GM23248 (cell line): ENCODE results near the gene MPHOSPH8. TPM values are rescaled to one million over a fixed set of nuclear protein-coding genes. Genes with fewer than 3 reads are reported as not detected.
A peak's percentile ranks its signal among the peaks of the same experiment; 100 is the strongest.

ENCODE experiments used
- DNase-seq: peaks from one replicate; pipeline ENCODE4 v3.0.0-alpha.2; 2015
- H2AFZ ChIP-seq: fragments of 200-600 bp; sonication (generic); 2 replicates; pipeline ENCODE4 v1.6.1; 2016; ENCODE audit warnings: antibody characterized with exemption
- H3F3A ChIP-seq: fragments of 200-600 bp; sonication (generic); 2 replicates; pipeline ENCODE4 v1.6.1; 2016; ENCODE audit warnings: mild to moderate bottlenecking, antibody characterized with exemption, mixed run types; ENCODE audit not compliant: insufficient read depth
- H3K27ac ChIP-seq: fragments of 200-600 bp; sonication (generic); 2 replicates; pipeline ENCODE4 v1.5.1; 2016; ENCODE audit warnings: mild to moderate bottlenecking
- H3K27me3 ChIP-seq: fragments of 200-600 bp; sonication (generic); replicated peaks from 2 replicates; pipeline ENCODE4 v1.6.1; 2016; ENCODE audit warnings: mild to moderate bottlenecking; ENCODE audit not compliant: insufficient read depth
- H3K36me3 ChIP-seq: fragments of 200-600 bp; sonication (generic); 2 replicates; pipeline ENCODE4 v1.6.1; 2016; ENCODE audit warnings: low read depth, mild to moderate bottlenecking
- H3K4me1 ChIP-seq: fragments of 200-600 bp; sonication (generic); 2 replicates; pipeline ENCODE4 v1.6.1; 2016; ENCODE audit warnings: mild to moderate bottlenecking; ENCODE audit not compliant: insufficient read depth
- H3K4me2 ChIP-seq: fragments of 200-600 bp; sonication (generic); one replicate; pipeline ENCODE4 v1.6.1; 2016; ENCODE audit warnings: mild to moderate bottlenecking; ENCODE audit not compliant: unreplicated experiment
- H3K4me3 ChIP-seq: fragments of 200-600 bp; sonication (generic); 2 replicates; pipeline ENCODE4 v1.5.1; 2016; ENCODE audit warnings: mild to moderate bottlenecking
- H3K79me2 ChIP-seq: fragments of 200-600 bp; sonication (generic); 2 replicates; pipeline ENCODE4 v1.6.1; 2016; ENCODE audit warnings: mild to moderate bottlenecking; ENCODE audit not compliant: insufficient read depth
- H3K9ac ChIP-seq: fragments of 200-600 bp; sonication (generic); 2 replicates; pipeline ENCODE4 v1.6.1; 2016; ENCODE audit warnings: mild to moderate bottlenecking
- H3K9me2 ChIP-seq: fragments of 200-600 bp; sonication (generic); 2 replicates; pipeline ENCODE4 v1.6.1; 2016; ENCODE audit warnings: mixed run types, mild to moderate bottlenecking, moderate library complexity; ENCODE audit not compliant: insufficient read depth
- H3K9me3 ChIP-seq: fragments of 200-600 bp; sonication (generic); one replicate; pipeline ENCODE4 v1.6.1; 2017; ENCODE audit warnings: low read depth
- H4K20me1 ChIP-seq: fragments of 200-600 bp; sonication (generic); 2 replicates; pipeline ENCODE4 v1.6.0; 2016; ENCODE audit not compliant: insufficient read depth
- EZH2 ChIP-seq: fragments of 200-600 bp; sonication (generic); IDR thresholded peaks from 2 replicates; pipeline ENCODE4 v1.6.1; 2018; ENCODE audit warnings: antibody characterized with exemption, mild to moderate bottlenecking; ENCODE audit not compliant: insufficient read depth, poor library complexity, severe bottlenecking
- EZH2phosphoT487 ChIP-seq: fragments of 200-600 bp; sonication (generic); IDR thresholded peaks from 2 replicates; pipeline ENCODE4 v1.6.1; 2018; ENCODE audit warnings: antibody characterized with exemption, moderate library complexity, mild to moderate bottlenecking, low read depth; ENCODE audit not compliant: insufficient read depth
- WGBS, 2 experiments: methylation state at CpG; one replicate each; pipeline ENCODE4 v1.1.6; 2015 to 2017; ENCODE audit warnings: low lambda C conversion rate in 2 of 2, low coverage in 1 of 2; ENCODE audit errors: missing lambda C conversion rate in 2 of 2; 5-methylcytosine and 5-hydroxymethylcytosine counted together
- in situ Hi-C: fragments of 300-500 bp; cut with MboI; formaldehyde crosslinking; loops from 2 replicates; pipeline ENCODE4 v1.15.0; 2020
- polyA plus RNA-seq: library from polyadenylated mRNA; unstranded; fragments of >200 nt; fragmentation: Nextera tagmentation; extraction: Ambion mirVana; gene quantifications from 2 replicates; pipeline ENCODE4 v1.2.1, GENCODE V29; 2016
- total RNA-seq: library from RNA; depleted of rRNA; stranded (reverse); fragments of >200 nt; shearing (Covaris generic); gene quantifications from 2 replicates; pipeline ENCODE4 v1.2.3, GENCODE V29; 2014

The MPHOSPH8 gene
- total and polyA plus RNA-seq, 2 experiments from 2014 or later, result 11.1 to 15.0 TPM

DNA sequence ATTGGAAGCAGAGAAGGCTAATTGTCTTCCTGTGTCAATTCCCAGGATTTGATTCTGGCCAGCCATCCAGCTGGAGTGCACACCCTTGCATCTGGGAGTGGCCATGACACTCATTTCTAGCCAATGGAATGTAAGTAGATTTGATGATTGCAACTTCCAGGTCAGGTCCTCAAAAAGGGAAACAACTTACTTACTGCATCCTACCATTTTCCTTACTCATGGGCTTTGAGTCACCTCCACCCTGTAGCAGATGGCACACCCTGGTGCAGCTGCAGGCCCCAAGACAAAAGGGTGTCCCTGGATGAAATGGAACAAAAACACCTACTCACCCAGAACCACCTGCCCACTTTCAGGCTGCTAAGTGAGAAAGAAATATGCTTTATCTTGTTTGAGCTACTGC, 27.3 kb upstream of the MPHOSPH8 start:
- peaks cover 27% of the 10 kb centered on the region; the same call in 1 of the 2 replicates for H3K79me2 ChIP-seq
- H3K9me2 ChIP-seq, result no peaks in the 10 kb centered on the region
- no peaks in the 10 kb centered on the region for H4K20me1 ChIP-seq
- no peak overlapping the region for H3K4me2 ChIP-seq
- H3F3A ChIP-seq, result no peaks in the 10 kb centered on the region
- H3K27me3 ChIP-seq, result no peaks in the 10 kb centered on the region
- no peak overlapping the region for H2AFZ ChIP-seq
- H3K4me3 ChIP-seq, result no peak overlapping the region
- peak; percentile 36 for DNase-seq
- TF ChIP-seq EZH2 (no peak), EZH2phosphoT487 (no peak)
- H3K9me3 ChIP-seq, result no peaks in the 10 kb centered on the region
- H3K27ac ChIP-seq, result no peak overlapping the region
- H3K9ac ChIP-seq, result no peak overlapping the region
- no peaks in the 10 kb centered on the region for H3K36me3 ChIP-seq
- in situ Hi-C loops, result no loop called here
- H3K4me1 ChIP-seq, result no peaks in the 10 kb centered on the region

GRCh38 chr13:19606737-19607136, 26.7 kb upstream of the MPHOSPH8 start:
- Histone ChIP-seq H3F3A (no peaks in the 10 kb centered on the region), H3K4me1 (no peaks in the 10 kb centered on the region), H3K9me2 (no peaks in the 10 kb centered on the region), H3K9ac (no peak overlapping the region), H3K4me2 (no peak overlapping the region), H3K36me3 (no peaks in the 10 kb centered on the region), H3K79me2 (peaks cover 27% of the 10 kb centered on the region; the same call in 1 of the 2 replicates), H3K27me3 (no peaks in the 10 kb centered on the region), H3K9me3 (no peaks in the 10 kb centered on the region), H3K27ac (no peak overlapping the region), H4K20me1 (no peaks in the 10 kb centered on the region), H2AFZ (no peak overlapping the region), H3K4me3 (no peak overlapping the region)
- DNase-seq, result no peak
- in situ Hi-C loops, result no loop called here
- WGBS, 2 experiments, result 96 to 97% methylated on average over 2 of the region's 2 CpGs
- TF ChIP-seq EZH2phosphoT487 (no peak), EZH2 (no peak)

GRCh38 chr13:19607523-19608078, 25.9 kb upstream of the MPHOSPH8 start:
- TF ChIP-seq EZH2 (no peak), EZH2phosphoT487 (no peak)
- no peak overlapping the region for H3K4me3 ChIP-seq
- no peaks in the 10 kb centered on the region for H3K27me3 ChIP-seq
- H3K79me2 ChIP-seq, result peaks cover 27% of the 10 kb centered on the region; the same call in 1 of the 2 replicates
- no peak overlapping the region for H2AFZ ChIP-seq
- H3F3A ChIP-seq, result no peaks in the 10 kb centered on the region
- no peak overlapping the region for H3K9ac ChIP-seq
- WGBS, 2 experiments, result 94 to 97% methylated on average over 10 of the region's 10 CpGs
- H3K4me2 ChIP-seq, result no peak overlapping the region
- no peak for DNase-seq
- H3K27ac ChIP-seq, result no peak overlapping the region
- in situ Hi-C loops, result no loop called here
- H3K4me1 ChIP-seq, result no peaks in the 10 kb centered on the region
- no peaks in the 10 kb centered on the region for H3K9me3 ChIP-seq
- no peaks in the 10 kb centered on the region for H3K36me3 ChIP-seq
- H4K20me1 ChIP-seq, result no peaks in the 10 kb centered on the region
- H3K9me2 ChIP-seq, result no peaks in the 10 kb centered on the region

- H3K9me3 ChIP-seq, result no peaks in the 10 kb centered on the region
- H3K4me1 ChIP-seq, result no peaks in the 10 kb centered on the region
- DNase-seq, result peak; percentile 54
- H3F3A ChIP-seq, result no peaks in the 10 kb centered on the region
- no peaks in the 10 kb centered on the region for H3K79me2 ChIP-seq
- no peaks in the 10 kb centered on the region for H4K20me1 ChIP-seq
- no peak overlapping the region for H3K4me3 ChIP-seq
- H3K27ac ChIP-seq, result no peak overlapping the region
- no peaks in the 10 kb centered on the region for H3K27me3 ChIP-seq
- H2AFZ ChIP-seq, result no peak overlapping the region
- no peak for TF ChIP-seq EZH2
- no peak for TF ChIP-seq EZH2phosphoT487
- H3K9ac ChIP-seq, result no peak overlapping the region
- no peaks in the 10 kb centered on the region for H3K36me3 ChIP-seq
- H3K4me2 ChIP-seq, result no peak overlapping the region
- H3K9me2 ChIP-seq, result no peaks in the 10 kb centered on the region
- in situ Hi-C loops, result no loop called here
- 74 to 83% methylated on average over 4 of the region's 4 CpGs for WGBS, 2 experiments
Measured at GRCh38 chr13:19618977-19619376, 14.5 kb upstream of the MPHOSPH8 start.

DNA sequence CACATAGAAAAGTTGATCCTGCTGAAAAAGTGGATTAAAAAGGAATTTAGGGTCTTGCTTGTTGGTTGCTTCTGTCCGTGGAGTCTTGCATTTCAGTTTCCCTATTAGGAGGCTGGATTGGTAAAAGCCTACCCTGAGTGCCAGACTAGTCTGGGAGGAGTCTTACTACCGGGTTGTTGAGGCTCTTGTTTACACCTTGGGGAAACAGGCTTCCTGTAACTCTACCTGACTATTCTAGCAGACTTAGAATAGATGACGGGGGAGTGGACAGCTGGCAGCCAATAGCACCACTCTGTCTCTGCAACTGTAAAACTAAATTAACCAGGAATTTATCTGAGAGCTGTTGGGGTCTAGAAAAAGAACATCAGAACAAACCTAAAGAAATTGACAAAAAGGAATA, 11.3 kb upstream of the MPHOSPH8 start:
- Histone ChIP-seq H3K36me3 (no peaks in the 10 kb centered on the region), H2AFZ (no peak overlapping the region), H3K9me2 (no peaks in the 10 kb centered on the region), H3K4me1 (no peaks in the 10 kb centered on the region), H3K9ac (no peak overlapping the region), H3F3A (no peaks in the 10 kb centered on the region), H3K27ac (no peak overlapping the region), H3K4me2 (no peak overlapping the region), H3K27me3 (no peaks in the 10 kb centered on the region), H3K9me3 (no peaks in the 10 kb centered on the region), H4K20me1 (no peaks in the 10 kb centered on the region), H3K4me3 (no peak overlapping the region), H3K79me2 (no peaks in the 10 kb centered on the region)
- in situ Hi-C loops, result loop anchor here (10.0 kb wide), 1 partner anchor 63 kb away; no protein-coding TSS in a partner anchor
- DNase-seq, result no peak
- WGBS, 2 experiments, result 79 to 82% methylated on average over 3 of the region's 3 CpGs
- TF ChIP-seq EZH2phosphoT487, result no peak
